Measurements from ENCODE around the gene CPNE5. TPM values are rescaled to one million over a fixed set of nuclear protein-coding genes. Genes with fewer than 3 reads are reported as not detected.

The CPNE5 gene
- total RNA-seq, 2 experiments from 2014 or later: 4.0 TPM

DNA sequence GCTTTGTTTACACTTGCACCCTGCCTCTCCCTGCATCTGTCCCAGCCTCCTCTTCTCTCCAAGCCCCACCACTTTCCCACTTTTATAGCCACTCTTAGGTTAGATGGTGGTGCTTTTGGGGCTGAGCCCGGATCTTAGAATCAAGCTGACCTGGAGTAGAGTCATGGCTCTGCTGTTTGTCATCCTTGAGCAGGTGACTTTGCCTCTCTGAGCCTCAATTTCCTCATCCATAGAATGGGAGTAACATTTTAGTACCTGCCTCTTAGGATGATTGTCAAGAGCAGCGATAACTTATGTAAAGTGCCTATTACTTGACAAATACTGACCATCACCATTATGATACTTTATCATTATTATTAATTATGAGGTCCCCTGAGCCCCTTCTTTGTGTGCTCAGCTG, 48.2 kb downstream of the CPNE5 start:
- Mint-ChIP-seq H3K27me3 (peaks cover 35% of the 10 kb centered on the region), H3K4me3 (no peak overlapping the region), H3K27ac (no peak overlapping the region), H3K4me1 (no peaks in the 10 kb centered on the region), H3K9me3 (no peaks in the 10 kb centered on the region), H3K36me3 (ENCODE audit: low read depth) (no peaks in the 10 kb centered on the region)
- ChIA-PET POLR2A (interaction anchor here (0.9 to 1.3 kb wide), 2 partner anchors 9 to 15 kb away, joined by 3 read pairs; no protein-coding TSS in a partner anchor), CTCF (interaction anchor here (0.8 to 2.5 kb wide), 6 partner anchors 9 to 535 kb away, joined by 3 to 8 read pairs (median 4); no protein-coding TSS in a partner anchor)
- DNase-seq: no peak

GRCh38 chr6:36788768-36789167, 50.5 kb downstream of the CPNE5 start:
- Mint-ChIP-seq H3K9me3 (no peaks in the 10 kb centered on the region), H3K27me3 (peaks cover 35% of the 10 kb centered on the region), H3K4me1 (no peaks in the 10 kb centered on the region), H3K36me3 (ENCODE audit: low read depth) (no peaks in the 10 kb centered on the region), H3K27ac (no peak overlapping the region), H3K4me3 (no peak overlapping the region)
- ChIA-PET POLR2A (interaction anchor here (0.6 to 1.2 kb wide), 2 partner anchors 8 to 165 kb away, joined by 3 read pairs; no protein-coding TSS in a partner anchor), CTCF (no interaction called here)
- DNase-seq: no peak

GRCh38 chr6:36788186-36788585, 51.1 kb downstream of the CPNE5 start:
- H3K27me3 Mint-ChIP-seq: peaks cover 32% of the 10 kb centered on the region
- no peaks in the 10 kb centered on the region for H3K36me3 Mint-ChIP-seq (ENCODE audit: low read depth)
- CTCF ChIA-PET: no interaction called here
- DNase-seq: no peak
- H3K4me1 Mint-ChIP-seq: no peaks in the 10 kb centered on the region
- H3K27ac Mint-ChIP-seq: no peak overlapping the region
- POLR2A ChIA-PET: no interaction called here
- H3K9me3 Mint-ChIP-seq: no peaks in the 10 kb centered on the region
- no peak overlapping the region for H3K4me3 Mint-ChIP-seq

GRCh38 chr6:36787210-36787609, 52.0 kb downstream of the CPNE5 start:
- Mint-ChIP-seq H3K36me3 (ENCODE audit: low read depth) (no peaks in the 10 kb centered on the region), H3K4me1 (peaks cover 4% of the 10 kb centered on the region), H3K27ac (no peak overlapping the region), H3K27me3 (peaks cover 29% of the 10 kb centered on the region), H3K9me3 (no peaks in the 10 kb centered on the region), H3K4me3 (no peak overlapping the region)
- no peak for DNase-seq
- CTCF ChIA-PET: interaction anchor here (0.7 to 9.4 kb wide), 2 partner anchors 18 to 32 kb away, joined by 3 to 327 read pairs; no protein-coding TSS in a partner anchor
- POLR2A ChIA-PET: no interaction called here

DNA sequence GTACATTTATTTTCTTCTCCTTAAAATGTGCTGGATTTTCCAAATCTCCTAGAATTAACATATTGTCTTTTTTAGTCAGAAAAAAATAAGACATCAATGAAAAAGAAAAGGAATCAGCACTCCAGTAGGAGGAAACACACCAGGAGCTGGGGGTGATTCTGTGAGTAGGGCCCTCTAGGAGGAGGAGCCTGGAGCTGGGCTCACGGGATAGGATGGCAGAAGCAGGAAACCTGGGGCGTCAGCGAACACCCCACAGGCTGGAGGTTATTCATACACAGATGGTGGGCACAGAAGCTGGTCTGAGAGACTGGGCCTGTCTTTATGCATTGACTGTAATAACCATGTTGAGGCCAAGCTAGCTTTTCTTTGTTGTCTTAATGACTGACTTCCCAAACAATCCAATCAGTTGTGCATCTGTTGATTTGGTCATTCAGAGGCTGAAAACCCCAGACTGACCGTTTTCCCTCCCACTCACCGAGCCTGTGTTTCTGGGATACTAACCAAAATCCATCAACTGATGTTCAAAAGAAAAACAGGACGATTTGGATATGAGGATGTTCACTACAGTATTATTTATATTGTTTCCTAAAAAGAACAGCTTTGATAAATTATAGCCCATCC, 53.1 kb downstream of the CPNE5 start:
- Mint-ChIP-seq H3K27ac (no peak overlapping the region), H3K27me3 (peaks cover 22% of the 10 kb centered on the region), H3K4me3 (no peak overlapping the region), H3K36me3 (ENCODE audit: low read depth) (no peaks in the 10 kb centered on the region), H3K9me3 (no peaks in the 10 kb centered on the region), H3K4me1 (peaks cover 5% of the 10 kb centered on the region)
- DNase-seq: no peak
- ChIA-PET CTCF (interaction anchor here (0.7 to 9.4 kb wide), 6 partner anchors 17 to 232 kb away, joined by 3 to 327 read pairs (median 6); no protein-coding TSS in a partner anchor), POLR2A (interaction anchor here (0.6 kb wide), 1 partner anchor 168 kb away, joined by 4 read pairs; the partner anchor contains the start of gene PI16)

DNA sequence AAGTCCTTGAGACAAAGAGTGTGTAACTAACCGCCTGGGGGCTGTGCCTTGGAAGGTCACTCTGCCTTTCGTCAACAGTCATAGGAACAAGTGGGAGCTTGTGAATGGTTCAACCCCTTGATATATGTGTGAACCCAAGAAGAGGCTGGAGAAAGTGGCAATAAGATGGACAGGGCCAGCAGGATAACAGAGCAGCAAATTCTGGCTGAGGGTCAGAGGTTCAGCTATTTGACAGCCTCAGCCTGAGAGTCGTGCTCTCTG, 54.9 kb downstream of the CPNE5 start:
- no peak overlapping the region for H3K4me3 Mint-ChIP-seq
- CTCF ChIA-PET: interaction anchor here (1.1 to 9.4 kb wide), 9 partner anchors 15 to 233 kb away, joined by 3 to 327 read pairs (median 22); partner anchors contain the start of gene PPIL1
- POLR2A ChIA-PET: interaction anchor here (7.1 kb wide), 1 partner anchor 17 kb away, joined by 83 read pairs; no protein-coding TSS in a partner anchor
- H3K9me3 Mint-ChIP-seq: no peaks in the 10 kb centered on the region
- no peak for DNase-seq
- H3K4me1 Mint-ChIP-seq: peaks cover 7% of the 10 kb centered on the region
- H3K27me3 Mint-ChIP-seq: peaks cover 18% of the 10 kb centered on the region
- H3K27ac Mint-ChIP-seq: no peak overlapping the region
- no peaks in the 10 kb centered on the region for H3K36me3 Mint-ChIP-seq (ENCODE audit: low read depth)

GRCh38 chr6:36783603-36784375, 55.5 kb downstream of the CPNE5 start:
- H3K27ac Mint-ChIP-seq: no peak overlapping the region
- no peaks in the 10 kb centered on the region for H3K9me3 Mint-ChIP-seq
- H3K36me3 Mint-ChIP-seq (ENCODE audit: low read depth): no peaks in the 10 kb centered on the region
- CTCF ChIA-PET: interaction anchor here (0.8 to 9.4 kb wide), 24 partner anchors 10 to 234 kb away, joined by 3 to 327 read pairs (median 8); partner anchors contain the start of gene PPIL1
- POLR2A ChIA-PET: interaction anchor here (1.2 to 7.1 kb wide), 3 partner anchors 16 to 169 kb away, joined by 3 to 83 read pairs (median 3); no protein-coding TSS in a partner anchor
- peaks cover 17% of the 10 kb centered on the region for H3K27me3 Mint-ChIP-seq
- H3K4me3 Mint-ChIP-seq: no peak overlapping the region
- H3K4me1 Mint-ChIP-seq: peaks cover 10% of the 10 kb centered on the region
- no peak for DNase-seq

- no peaks in the 10 kb centered on the region for H3K9me3 Mint-ChIP-seq
- DNase-seq: no peak
- no peak overlapping the region for H3K4me3 Mint-ChIP-seq
- H3K27me3 Mint-ChIP-seq: peaks cover 18% of the 10 kb centered on the region
- no peaks in the 10 kb centered on the region for H3K36me3 Mint-ChIP-seq (ENCODE audit: low read depth)
- POLR2A ChIA-PET: interaction anchor here (1.0 to 7.1 kb wide), 4 partner anchors 8 to 14 kb away, joined by 3 to 83 read pairs (median 4); no protein-coding TSS in a partner anchor
- H3K27ac Mint-ChIP-seq: no peak overlapping the region
- H3K4me1 Mint-ChIP-seq: peaks cover 10% of the 10 kb centered on the region
- CTCF ChIA-PET: interaction anchor here (1.0 to 9.4 kb wide), 20 partner anchors 9 to 429 kb away, joined by 3 to 327 read pairs (median 9); partner anchors contain the start of gene PPIL1
Measured at GRCh38 chr6:36781669-36782068, 57.6 kb downstream of the CPNE5 start.

DNA sequence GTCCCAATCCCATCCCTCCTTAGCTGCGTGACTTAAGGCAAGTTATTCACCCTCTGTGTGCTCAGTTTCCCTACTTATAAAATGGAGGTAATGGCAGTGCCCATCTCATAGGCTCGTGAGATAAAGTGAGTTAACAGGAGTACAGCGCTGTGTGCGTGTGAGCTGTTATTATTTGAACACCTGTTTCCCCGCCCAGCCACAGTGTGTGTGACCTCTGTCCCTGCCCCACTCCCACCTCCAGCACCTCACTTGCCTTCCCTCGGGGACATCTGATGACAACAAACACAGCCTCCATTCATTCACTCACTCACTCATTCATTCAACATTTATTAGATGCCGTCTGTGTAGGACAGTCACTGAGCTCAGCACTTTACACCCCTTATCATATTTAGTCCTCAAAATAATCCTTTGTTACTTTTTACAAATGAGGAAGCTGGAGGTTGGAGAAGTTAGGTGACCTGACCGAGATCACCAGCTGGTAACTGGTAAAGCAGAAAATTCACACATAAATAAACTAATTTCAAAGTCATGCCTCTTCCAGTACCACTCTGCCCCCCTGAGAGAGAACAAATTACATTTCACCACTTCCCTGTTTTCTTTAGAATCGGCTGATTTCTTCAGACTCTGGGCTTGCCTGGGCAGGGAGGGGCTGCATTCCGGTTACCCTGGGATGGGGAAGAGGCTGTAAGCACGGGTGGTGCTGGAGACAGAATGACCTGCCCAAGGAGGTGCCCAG, 58.6 kb downstream of the CPNE5 start:
- no peak overlapping the region for H3K4me3 Mint-ChIP-seq
- CTCF ChIA-PET: interaction anchor here (0.5 to 9.4 kb wide), 7 partner anchors 12 to 912 kb away, joined by 3 to 327 read pairs (median 47); no protein-coding TSS in a partner anchor
- no peaks in the 10 kb centered on the region for H3K36me3 Mint-ChIP-seq (ENCODE audit: low read depth)
- peaks cover 20% of the 10 kb centered on the region for H3K27me3 Mint-ChIP-seq
- POLR2A ChIA-PET: interaction anchor here (1.0 to 7.1 kb wide), 2 partner anchors 9 to 13 kb away, joined by 3 to 83 read pairs; no protein-coding TSS in a partner anchor
- peaks cover 10% of the 10 kb centered on the region for H3K4me1 Mint-ChIP-seq
- no peak overlapping the region for H3K27ac Mint-ChIP-seq
- DNase-seq: no peak
- no peaks in the 10 kb centered on the region for H3K9me3 Mint-ChIP-seq

- H3K36me3 Mint-ChIP-seq (ENCODE audit: low read depth): no peaks in the 10 kb centered on the region
- ChIA-PET POLR2A (interaction anchor here (7.1 kb wide), 1 partner anchor 11 kb away, joined by 83 read pairs; no protein-coding TSS in a partner anchor), CTCF (interaction anchor here (0.9 to 9.4 kb wide), 5 partner anchors 10 to 161 kb away, joined by 3 to 327 read pairs (median 48); no protein-coding TSS in a partner anchor)
- peaks cover 22% of the 10 kb centered on the region for H3K27me3 Mint-ChIP-seq
- DNase-seq: no peak
- H3K4me3 Mint-ChIP-seq: no peak overlapping the region
- H3K9me3 Mint-ChIP-seq: no peaks in the 10 kb centered on the region
- H3K27ac Mint-ChIP-seq: no peak overlapping the region
- peaks cover 10% of the 10 kb centered on the region for H3K4me1 Mint-ChIP-seq
Measured at GRCh38 chr6:36779227-36779626, 60.0 kb downstream of the CPNE5 start.

GRCh38 chr6:36777801-36778200, 61.4 kb downstream of the CPNE5 start:
- Mint-ChIP-seq H3K4me1 (peaks cover 8% of the 10 kb centered on the region), H3K27me3 (peaks cover 22% of the 10 kb centered on the region), H3K36me3 (ENCODE audit: low read depth) (no peaks in the 10 kb centered on the region), H3K4me3 (no peak overlapping the region), H3K9me3 (no peaks in the 10 kb centered on the region), H3K27ac (no peak overlapping the region)
- DNase-seq: no peak
- ChIA-PET CTCF (interaction anchor here (8.7 kb wide), 1 partner anchor 21 kb away, joined by 120 read pairs; no protein-coding TSS in a partner anchor), POLR2A (interaction anchor here (7.1 kb wide), 1 partner anchor 10 kb away, joined by 83 read pairs; no protein-coding TSS in a partner anchor)

- DNase-seq: no peak
- Mint-ChIP-seq H3K27me3 (peaks cover 22% of the 10 kb centered on the region), H3K4me3 (no peak overlapping the region), H3K9me3 (no peaks in the 10 kb centered on the region), H3K4me1 (peaks cover 10% of the 10 kb centered on the region), H3K27ac (no peak overlapping the region), H3K36me3 (ENCODE audit: low read depth) (no peaks in the 10 kb centered on the region)
- POLR2A ChIA-PET: interaction anchor here (1.4 to 1.6 kb wide), 2 partner anchors 15 to 166 kb away, joined by 3 to 4 read pairs; no protein-coding TSS in a partner anchor
- CTCF ChIA-PET: interaction anchor here (1.3 to 2.3 kb wide), 3 partner anchors 9 to 242 kb away, joined by 3 to 13 read pairs (median 4); no protein-coding TSS in a partner anchor
Measured at GRCh38 chr6:36776167-36776566, 63.1 kb downstream of the CPNE5 start.

Data from activated CD4-positive, alpha-beta memory T cell treated with anti-CD3 and anti-CD28 coated beads, Interleukin-2, amount 10 ng/mL, durations not matched to agents 7 days and 5 days (primary cell).